GM21367 (cell line): ENCODE results near the gene ATG10.
A peak's percentile ranks its signal among the peaks of the same experiment; 100 is the strongest.

Experiments used
- ATAC-seq: cut with Tn5 transposase; IDR thresholded peaks from one replicate; pipeline ENCODE4 v1.9.1; 2021; ENCODE audit not compliant: unreplicated experiment

ATG10 gene

GRCh38 chr5:82274343-82275211 is 302.8 kb downstream of the ATG10 start:
- no peak for ATAC-seq

GRCh38 chr5:82275216-82275664 is 303.4 kb downstream of the ATG10 start:
- no peak for ATAC-seq

- ATAC-seq: no peak
Measured at GRCh38 chr5:82276800-82277612, 305.2 kb downstream of the ATG10 start.

GRCh38 chr5:82277613-82277986 is 305.8 kb downstream of the ATG10 start:
- ATAC-seq: no peak

GRCh38 chr5:82277987-82278710 is 306.3 kb downstream of the ATG10 start, which contains the start of gene RPS23:
TSS of gene RPS23 (minus strand) at chr5:82278354. CDS start at chr5:82278323, 31 bp downstream.
- ATAC-seq: peak; percentile 95

- no peak for ATAC-seq
Measured at GRCh38 chr5:82278711-82279370, 307.0 kb downstream of the ATG10 start.

- no peak for ATAC-seq
Measured at GRCh38 chr5:82283893-82284292, 312.1 kb downstream of the ATG10 start.

GRCh38 chr5:82285206-82285605 is 313.4 kb downstream of the ATG10 start:
- ATAC-seq: no peak

- no peak for ATAC-seq
Measured at GRCh38 chr5:82287625-82288024, 315.8 kb downstream of the ATG10 start.

GRCh38 chr5:82290005-82290404 is 318.2 kb downstream of the ATG10 start:
- ATAC-seq: no peak

- ATAC-seq: no peak
Measured at GRCh38 chr5:82290908-82291307, 319.1 kb downstream of the ATG10 start.

GRCh38 chr5:82291420-82291819 is 319.6 kb downstream of the ATG10 start:
- no peak for ATAC-seq

GRCh38 chr5:82295144-82295543 is 323.3 kb downstream of the ATG10 start:
- ATAC-seq: no peak

GRCh38 chr5:82295959-82296531 is 324.2 kb downstream of the ATG10 start:
- no peak for ATAC-seq

GRCh38 chr5:82296929-82297328 is 325.1 kb downstream of the ATG10 start:
- ATAC-seq: no peak

GRCh38 chr5:82297711-82298110 is 325.9 kb downstream of the ATG10 start:
- no peak for ATAC-seq

GRCh38 chr5:82298668-82299067 is 326.8 kb downstream of the ATG10 start:
- ATAC-seq: no peak

- ATAC-seq: no peak
Measured at GRCh38 chr5:82301190-82301589, 329.4 kb downstream of the ATG10 start.
